ENCODE measurements around the gene IL36G.

Gene IL36G

GRCh38 chr2:112967023-112967422, 10.8 kb upstream of the IL36G start:
- in situ Hi-C loops (cut with HindIII; ENCODE audit: low sequenced_read_pairs), result no loop called here

- in situ Hi-C loops (cut with HindIII; ENCODE audit: low sequenced_read_pairs), result no loop called here
These were observed 5.3 kb upstream of the IL36G start for GRCh38 chr2:112972423-112973086.

- in situ Hi-C loops (cut with HindIII; ENCODE audit: low sequenced_read_pairs), result no loop called here
These were observed 4.7 kb upstream of the IL36G start for GRCh38 chr2:112973156-112973555.

- in situ Hi-C loops (cut with HindIII; ENCODE audit: low sequenced_read_pairs), result no loop called here
These were observed 1.9 kb downstream of the IL36G start for GRCh38 chr2:112979731-112980130.

- in situ Hi-C loops (cut with HindIII; ENCODE audit: low sequenced_read_pairs), result no loop called here
These were observed 2.7 kb downstream of the IL36G start for GRCh38 chr2:112980537-112980936.

- in situ Hi-C loops (cut with HindIII; ENCODE audit: low sequenced_read_pairs), result no loop called here
These were observed 7.3 kb downstream of the IL36G start for GRCh38 chr2:112985090-112985489.

- in situ Hi-C loops (cut with HindIII; ENCODE audit: low sequenced_read_pairs), result no loop called here
These were observed 11.8 kb downstream of the IL36G start for GRCh38 chr2:112989611-112990010.

- in situ Hi-C loops (cut with HindIII; ENCODE audit: low sequenced_read_pairs), result no loop called here
These were observed 16.0 kb downstream of the IL36G start for GRCh38 chr2:112993831-112994230.

GRCh38 chr2:112994648-112995047, 16.8 kb downstream of the IL36G start:
- in situ Hi-C loops (cut with HindIII; ENCODE audit: low sequenced_read_pairs), result no loop called here

GRCh38 chr2:112995346-112995920, 17.6 kb downstream of the IL36G start:
- in situ Hi-C loops (cut with HindIII; ENCODE audit: low sequenced_read_pairs), result no loop called here

GRCh38 chr2:112996635-112997034, 18.8 kb downstream of the IL36G start:
- in situ Hi-C loops (cut with HindIII; ENCODE audit: low sequenced_read_pairs), result no loop called here

GRCh38 chr2:112997151-112997550, 19.3 kb downstream of the IL36G start:
- in situ Hi-C loops (cut with HindIII; ENCODE audit: low sequenced_read_pairs), result no loop called here

GRCh38 chr2:113000436-113000835, 22.6 kb downstream of the IL36G start:
- in situ Hi-C loops (cut with HindIII; ENCODE audit: low sequenced_read_pairs), result no loop called here

GRCh38 chr2:113002677-113003076, 24.9 kb downstream of the IL36G start:
- in situ Hi-C loops (cut with HindIII; ENCODE audit: low sequenced_read_pairs), result no loop called here

GRCh38 chr2:113005030-113005509, 27.3 kb downstream of the IL36G start, which contains the start of gene IL36A:
Gene IL36A, plus strand, starts transcription at chr2:113005459. Its CDS starts 413 bp downstream, at chr2:113005872.
- in situ Hi-C loops (cut with HindIII; ENCODE audit: low sequenced_read_pairs), result no loop called here

GRCh38 chr2:113007250-113007649, 29.4 kb downstream of the IL36G start:
- in situ Hi-C loops (cut with HindIII; ENCODE audit: low sequenced_read_pairs), result no loop called here

- in situ Hi-C loops (cut with HindIII; ENCODE audit: low sequenced_read_pairs), result no loop called here
These were observed 31.8 kb downstream of the IL36G start for GRCh38 chr2:113009622-113010021.

- in situ Hi-C loops (cut with HindIII; ENCODE audit: low sequenced_read_pairs), result no loop called here
These were observed 32.3 kb downstream of the IL36G start for GRCh38 chr2:113010088-113010487.

- in situ Hi-C loops (cut with HindIII; ENCODE audit: low sequenced_read_pairs), result no loop called here
These were observed 33.3 kb downstream of the IL36G start for GRCh38 chr2:113011108-113011507.

- in situ Hi-C loops (cut with HindIII; ENCODE audit: low sequenced_read_pairs), result no loop called here
These were observed 34.9 kb downstream of the IL36G start for GRCh38 chr2:113012436-113013335.

- in situ Hi-C loops (cut with HindIII; ENCODE audit: low sequenced_read_pairs), result no loop called here
These were observed 35.5 kb downstream of the IL36G start for GRCh38 chr2:113013336-113013661.

- in situ Hi-C loops (cut with HindIII; ENCODE audit: low sequenced_read_pairs), result no loop called here
These were observed 36.3 kb downstream of the IL36G start for GRCh38 chr2:113014067-113014466.

All from DLD1 (cell line).